ENCODE measurements around the gene BEND7.
"Not testable (repeated sequence)": the region's sequence is repeated elsewhere in the genome, so short reads cannot be mapped to it uniquely, and the experiment has no call there.

Gene BEND7

GRCh38 chr10:13475124-13475523 is 53.7 kb downstream of the BEND7 start:
- no peak for DNase-seq

- no peak for DNase-seq
Measured at GRCh38 chr10:13473986-13474385, 54.8 kb downstream of the BEND7 start.

GRCh38 chr10:13472359-13472758 is 56.5 kb downstream of the BEND7 start:
- no peak for DNase-seq

GRCh38 chr10:13470270-13470669 is 58.5 kb downstream of the BEND7 start:
- DNase-seq = peak in 1 of 4 experiments; percentile 3

GRCh38 chr10:13462551-13462950 is 66.3 kb downstream of the BEND7 start:
- DNase-seq = no peak

GRCh38 chr10:13458687-13459012 is 70.2 kb downstream of the BEND7 start:
- no peak for DNase-seq

GRCh38 chr10:13457958-13458686 is 70.7 kb downstream of the BEND7 start:
- no peak for DNase-seq

- DNase-seq = peak; percentile 58 to 76 (median 74)
Measured at GRCh38 chr10:13453896-13454295, 74.9 kb downstream of the BEND7 start.

- no peak for DNase-seq
Measured at GRCh38 chr10:13450069-13450468, 78.7 kb downstream of the BEND7 start.

- DNase-seq = no peak
Measured at GRCh38 chr10:13449296-13449695, 79.5 kb downstream of the BEND7 start.

GRCh38 chr10:13448216-13448615 is 80.6 kb downstream of the BEND7 start:
- peak in 3 of 4 experiments; percentile 8 to 25 (median 8) for DNase-seq

GRCh38 chr10:13445656-13446400 is 83.0 kb downstream of the BEND7 start:
- DNase-seq = no peak

- DNase-seq = no peak
Measured at GRCh38 chr10:13441476-13441875, 87.3 kb downstream of the BEND7 start.

- DNase-seq = peak; percentile 51 to 80 (median 66)
Measured at GRCh38 chr10:13440185-13441061, 88.4 kb downstream of the BEND7 start.

- peak in 2 of 4 experiments; percentile 6 to 10 for DNase-seq
Measured at GRCh38 chr10:13439313-13440184, 89.3 kb downstream of the BEND7 start.

- DNase-seq = no peak
Measured at GRCh38 chr10:13437026-13437555, 91.7 kb downstream of the BEND7 start.

GRCh38 chr10:13427943-13428342 is 100.9 kb downstream of the BEND7 start:
- not testable (repeated sequence) for DNase-seq

- no peak for DNase-seq
Measured at GRCh38 chr10:13425397-13425796, 103.4 kb downstream of the BEND7 start.

GRCh38 chr10:13422800-13423199 is 106.0 kb downstream of the BEND7 start:
- no peak for DNase-seq

- DNase-seq = no peak
Measured at GRCh38 chr10:13421382-13421917, 107.4 kb downstream of the BEND7 start.

GRCh38 chr10:13420532-13421307 is 108.1 kb downstream of the BEND7 start:
- no peak for DNase-seq

Data from suppressor macrophage (primary cell).